GM12891 (cell line): Measurements from ENCODE around the gene ARHGAP8.

ENCODE experiments used
- POLR2AphosphoS5 ChIP-seq: IDR thresholded peaks from 2 replicates; pipeline ENCODE4 v1.6.1; 2011; ENCODE audit warnings: low read depth, low read length, control low read depth
- TAF1 ChIP-seq: IDR thresholded peaks from 2 replicates; pipeline ENCODE4 v1.6.1; 2011; ENCODE audit warnings: low read depth, low read length, control low read depth

- no peak for TF ChIP-seq POLR2AphosphoS5
- no peak for TF ChIP-seq TAF1
Observed at GRCh38 chr22:44776605-44777363, 24.4 kb downstream of the ARHGAP8 start.
